ENCODE results near the gene GAS6.
A peak's percentile ranks its signal among the peaks of the same experiment; 100 is the strongest.
"Not testable (repeated sequence)": the region's sequence is repeated elsewhere in the genome, so short reads cannot be mapped to it uniquely, and the experiment has no call there.

GAS6 gene

GRCh38 chr13:113867913-113868312, 4.0 kb upstream of the GAS6 start:
- not testable (repeated sequence) for DNase-seq (ENCODE audit: low spot score)

GRCh38 chr13:113865427-113865826, 1.6 kb upstream of the GAS6 start:
- DNase-seq (ENCODE audit: low spot score) = peak; percentile 6

- peak; percentile 22 for DNase-seq (ENCODE audit: low spot score)
Measured at GRCh38 chr13:113864273-113864890, 506 bp upstream of the GAS6 start.

- peak; percentile 49 for DNase-seq (ENCODE audit: low spot score)
Measured at GRCh38 chr13:113862931-113863523, 849 bp downstream of the GAS6 start.

GRCh38 chr13:113862191-113862930, 1.5 kb downstream of the GAS6 start:
- DNase-seq (ENCODE audit: low spot score) = peak; percentile 28

GRCh38 chr13:113861433-113862030, 2.3 kb downstream of the GAS6 start:
- peak; percentile 26 for DNase-seq (ENCODE audit: low spot score)

GRCh38 chr13:113860665-113861432, 3.0 kb downstream of the GAS6 start:
- peak; percentile 23 for DNase-seq (ENCODE audit: low spot score)

- peak; percentile 13 for DNase-seq (ENCODE audit: low spot score)
Measured at GRCh38 chr13:113860051-113860664, 3.7 kb downstream of the GAS6 start.

GRCh38 chr13:113859311-113860050, 4.4 kb downstream of the GAS6 start:
- DNase-seq (ENCODE audit: low spot score) = peak; percentile 12

GRCh38 chr13:113857531-113858195, 6.2 kb downstream of the GAS6 start:
- DNase-seq (ENCODE audit: low spot score) = peak; percentile 29

- DNase-seq (ENCODE audit: low spot score) = peak; percentile 10
Measured at GRCh38 chr13:113856716-113857065, 7.2 kb downstream of the GAS6 start.

- peak; percentile 20 for DNase-seq (ENCODE audit: low spot score)
Measured at GRCh38 chr13:113855931-113856715, 7.8 kb downstream of the GAS6 start.

- peak; percentile 16 for DNase-seq (ENCODE audit: low spot score)
Measured at GRCh38 chr13:113855012-113855921, 8.6 kb downstream of the GAS6 start.

- DNase-seq (ENCODE audit: low spot score) = peak; percentile 19
Measured at GRCh38 chr13:113854238-113855011, 9.5 kb downstream of the GAS6 start.

- peak; percentile 17 for DNase-seq (ENCODE audit: low spot score)
Measured at GRCh38 chr13:113853518-113854237, 10.2 kb downstream of the GAS6 start.

- peak; percentile 18 for DNase-seq (ENCODE audit: low spot score)
Measured at GRCh38 chr13:113852536-113853517, 11.0 kb downstream of the GAS6 start.

Measured in D341Med (cell line).